ENCODE measurements around the gene FAM89B.

FAM89B gene

GRCh38 chr11:65604258-65604657, 31.9 kb downstream of the FAM89B start:
- H3K27ac ChIP-seq (replicated peaks; ENCODE audit: low read length), result no peak overlapping the region
- H2AFZ ChIP-seq (ENCODE audit: low read length), result no peak overlapping the region
- no peaks in the 10 kb centered on the region for H3K27me3 ChIP-seq (ENCODE audit: control insufficient read depth in 3 of 3, insufficient read depth in 3 of 3, low read depth in 1 of 3, low read length in 3 of 3)
- H2BK5ac ChIP-seq (ENCODE audit: low read length), result no peak overlapping the region
- H3K18ac ChIP-seq (ENCODE audit: low read length), result no peak overlapping the region
- no peak for DNase-seq (ENCODE audit: low spot score)
- peaks cover 30 to 84% of the 10 kb centered on the region in 2 donors for H3K36me3 ChIP-seq (replicated peaks in 1 of 2; ENCODE audit: control insufficient read depth in 2 of 2, insufficient read depth in 2 of 2, low read length in 2 of 2)
- no peak overlapping the region for H2BK15ac ChIP-seq (ENCODE audit: low read length)
- no CpG with 5 or more reads among the region's 1 CpG for WGBS, 2 donors (ENCODE audit: extremely low coverage in 2 of 2, insufficient read length in 2 of 2, insufficient replicate concordance in 1 of 2)
- H3K23ac ChIP-seq (ENCODE audit: low read depth, low read length, poor library complexity), result no peak overlapping the region
- H2BK120ac ChIP-seq (ENCODE audit: low read depth, low read length), result no peak overlapping the region
- H3K9ac ChIP-seq (ENCODE audit: low read depth, low read length, poor library complexity), result no peak overlapping the region
- H3K79me1 ChIP-seq (ENCODE audit: low read depth, low read length), result no peaks in the 10 kb centered on the region
- H3K4ac ChIP-seq (ENCODE audit: low read length), result no peak overlapping the region
- no peak overlapping the region for H3K14ac ChIP-seq (ENCODE audit: low read length)
- no peak overlapping the region for H4K91ac ChIP-seq (ENCODE audit: low read depth, low read length, poor library complexity)
- no peak overlapping the region for H3K4me2 ChIP-seq (ENCODE audit: insufficient read depth, low read length, poor library complexity, severe bottlenecking)
- H3K9me3 ChIP-seq (replicated peaks in 1 of 2; ENCODE audit: control insufficient read depth in 2 of 2, insufficient read depth in 1 of 2, low read depth in 1 of 2, low read length in 2 of 2), result no peaks in the 10 kb centered on the region
- peaks cover 0 to 8% of the 10 kb centered on the region in 2 donors for H3K4me1 ChIP-seq (ENCODE audit: control insufficient read depth in 2 of 2, insufficient read depth in 1 of 2, low read depth in 1 of 2, low read length in 2 of 2)
- no peak overlapping the region for H2BK12ac ChIP-seq (ENCODE audit: low read length)
- no peak overlapping the region for H4K8ac ChIP-seq (ENCODE audit: low read depth, low read length)
- H2AK5ac ChIP-seq (ENCODE audit: low read depth, low read length), result no peak overlapping the region
- no peak overlapping the region for H3K4me3 ChIP-seq (ENCODE audit: low read length in 2 of 2)

- H3K18ac ChIP-seq (ENCODE audit: low read length), result peak overlapping the region; percentile 86
- no peak overlapping the region for H2BK5ac ChIP-seq (ENCODE audit: low read length)
- peak overlapping the region; percentile 74 for H3K9ac ChIP-seq (ENCODE audit: low read depth, low read length, poor library complexity)
- no peak overlapping the region for H3K14ac ChIP-seq (ENCODE audit: low read length)
- no CpG with 5 or more reads among the region's 67 CpGs for WGBS, 2 donors (ENCODE audit: extremely low coverage in 2 of 2, insufficient read length in 2 of 2, insufficient replicate concordance in 1 of 2)
- H2BK15ac ChIP-seq (ENCODE audit: low read length), result peak overlapping the region; percentile 34
- peak overlapping the region; percentile 76 for H2AK5ac ChIP-seq (ENCODE audit: low read depth, low read length)
- no peak overlapping the region for H4K91ac ChIP-seq (ENCODE audit: low read depth, low read length, poor library complexity)
- no peak overlapping the region for H2AFZ ChIP-seq (ENCODE audit: low read length)
- peaks cover 33 to 90% of the 10 kb centered on the region in 2 donors for H3K36me3 ChIP-seq (replicated peaks in 1 of 2; ENCODE audit: control insufficient read depth in 2 of 2, insufficient read depth in 2 of 2, low read length in 2 of 2)
- H3K4ac ChIP-seq (ENCODE audit: low read length), result no peak overlapping the region
- H3K27ac ChIP-seq (replicated peaks; ENCODE audit: low read length), result no peak overlapping the region
- H2BK12ac ChIP-seq (ENCODE audit: low read length), result no peak overlapping the region
- H3K23ac ChIP-seq (ENCODE audit: low read depth, low read length, poor library complexity), result peak overlapping the region; percentile 12
- H3K4me2 ChIP-seq (ENCODE audit: insufficient read depth, low read length, poor library complexity, severe bottlenecking), result peak overlapping the region; percentile 81
- peak overlapping the region in 1 of 2 donors; percentile 72 for H3K4me3 ChIP-seq (ENCODE audit: low read length in 2 of 2)
- no peak overlapping the region for H2BK120ac ChIP-seq (ENCODE audit: low read depth, low read length)
- no peaks in the 10 kb centered on the region for H3K9me3 ChIP-seq (replicated peaks in 1 of 2; ENCODE audit: control insufficient read depth in 2 of 2, insufficient read depth in 1 of 2, low read depth in 1 of 2, low read length in 2 of 2)
- peak; percentile 97 for DNase-seq (ENCODE audit: low spot score)
- peaks cover 10 to 12% of the 10 kb centered on the region in 2 donors for H3K4me1 ChIP-seq (ENCODE audit: control insufficient read depth in 2 of 2, insufficient read depth in 1 of 2, low read depth in 1 of 2, low read length in 2 of 2)
- peaks cover 3% of the 10 kb centered on the region for H3K79me1 ChIP-seq (ENCODE audit: low read depth, low read length)
- no peaks in the 10 kb centered on the region for H3K27me3 ChIP-seq (ENCODE audit: control insufficient read depth in 3 of 3, insufficient read depth in 3 of 3, low read depth in 1 of 3, low read length in 3 of 3)
- no peak overlapping the region for H4K8ac ChIP-seq (ENCODE audit: low read depth, low read length)
These were observed 34.7 kb downstream of the FAM89B start for GRCh38 chr11:65606876-65607613.

GRCh38 chr11:65607614-65608426, 35.5 kb downstream of the FAM89B start:
- peak overlapping the region; percentile 12 for H3K23ac ChIP-seq (ENCODE audit: low read depth, low read length, poor library complexity)
- H2BK5ac ChIP-seq (ENCODE audit: low read length), result no peak overlapping the region
- H2AK5ac ChIP-seq (ENCODE audit: low read depth, low read length), result no peak overlapping the region
- H3K27me3 ChIP-seq (ENCODE audit: control insufficient read depth in 3 of 3, insufficient read depth in 3 of 3, low read depth in 1 of 3, low read length in 3 of 3), result no peaks in the 10 kb centered on the region
- no peak overlapping the region for H3K27ac ChIP-seq (replicated peaks; ENCODE audit: low read length)
- no peak overlapping the region for H2AFZ ChIP-seq (ENCODE audit: low read length)
- peak overlapping the region; percentile 67 for H4K91ac ChIP-seq (ENCODE audit: low read depth, low read length, poor library complexity)
- H4K8ac ChIP-seq (ENCODE audit: low read depth, low read length), result no peak overlapping the region
- no peak overlapping the region for H3K14ac ChIP-seq (ENCODE audit: low read length)
- H3K9ac ChIP-seq (ENCODE audit: low read depth, low read length, poor library complexity), result peak overlapping the region; percentile 71
- peak overlapping the region; percentile 43 for H2BK12ac ChIP-seq (ENCODE audit: low read length)
- peak overlapping the region; percentile 81 for H3K4me2 ChIP-seq (ENCODE audit: insufficient read depth, low read length, poor library complexity, severe bottlenecking)
- no CpG with 5 or more reads among the region's 37 CpGs for WGBS, 2 donors (ENCODE audit: extremely low coverage in 2 of 2, insufficient read length in 2 of 2, insufficient replicate concordance in 1 of 2)
- H3K36me3 ChIP-seq (replicated peaks in 1 of 2; ENCODE audit: control insufficient read depth in 2 of 2, insufficient read depth in 2 of 2, low read length in 2 of 2), result peaks cover 38 to 95% of the 10 kb centered on the region in 2 donors
- H2BK15ac ChIP-seq (ENCODE audit: low read length), result no peak overlapping the region
- H3K9me3 ChIP-seq (replicated peaks in 1 of 2; ENCODE audit: control insufficient read depth in 2 of 2, insufficient read depth in 1 of 2, low read depth in 1 of 2, low read length in 2 of 2), result no peaks in the 10 kb centered on the region
- peaks cover 17% of the 10 kb centered on the region in 2 donors for H3K4me1 ChIP-seq (ENCODE audit: control insufficient read depth in 2 of 2, insufficient read depth in 1 of 2, low read depth in 1 of 2, low read length in 2 of 2)
- DNase-seq (ENCODE audit: low spot score), result no peak
- no peak overlapping the region for H2BK120ac ChIP-seq (ENCODE audit: low read depth, low read length)
- H3K79me1 ChIP-seq (ENCODE audit: low read depth, low read length), result peaks cover 5% of the 10 kb centered on the region
- H3K4me3 ChIP-seq (ENCODE audit: low read length in 2 of 2), result peak overlapping the region in 1 of 2 donors; percentile 72
- no peak overlapping the region for H3K4ac ChIP-seq (ENCODE audit: low read length)
- peak overlapping the region; percentile 25 for H3K18ac ChIP-seq (ENCODE audit: low read length)

GRCh38 chr11:65609229-65609628, 36.9 kb downstream of the FAM89B start:
- Histone ChIP-seq H3K4me3 (ENCODE audit: low read length in 2 of 2) (no peak overlapping the region), H2BK120ac (ENCODE audit: low read depth, low read length) (no peak overlapping the region), H3K36me3 (replicated peaks in 1 of 2; ENCODE audit: control insufficient read depth in 2 of 2, insufficient read depth in 2 of 2, low read length in 2 of 2) (peaks cover 33 to 85% of the 10 kb centered on the region in 2 donors), H3K9ac (ENCODE audit: low read depth, low read length, poor library complexity) (no peak overlapping the region), H3K4ac (ENCODE audit: low read length) (no peak overlapping the region), H2BK12ac (ENCODE audit: low read length) (no peak overlapping the region), H3K4me1 (ENCODE audit: control insufficient read depth in 2 of 2, insufficient read depth in 1 of 2, low read depth in 1 of 2, low read length in 2 of 2) (peaks cover 22 to 25% of the 10 kb centered on the region in 2 donors), H3K27ac (replicated peaks; ENCODE audit: low read length) (no peak overlapping the region), H3K23ac (ENCODE audit: low read depth, low read length, poor library complexity) (peak overlapping the region; percentile 81), H2BK5ac (ENCODE audit: low read length) (no peak overlapping the region), H2AK5ac (ENCODE audit: low read depth, low read length) (no peak overlapping the region), H3K27me3 (ENCODE audit: control insufficient read depth in 3 of 3, insufficient read depth in 3 of 3, low read depth in 1 of 3, low read length in 3 of 3) (no peaks in the 10 kb centered on the region), H3K18ac (ENCODE audit: low read length) (no peak overlapping the region), H4K8ac (ENCODE audit: low read depth, low read length) (no peak overlapping the region), H3K14ac (ENCODE audit: low read length) (no peak overlapping the region), H2AFZ (ENCODE audit: low read length) (no peak overlapping the region), H3K9me3 (replicated peaks in 1 of 2; ENCODE audit: control insufficient read depth in 2 of 2, insufficient read depth in 1 of 2, low read depth in 1 of 2, low read length in 2 of 2) (no peaks in the 10 kb centered on the region), H3K4me2 (ENCODE audit: insufficient read depth, low read length, poor library complexity, severe bottlenecking) (no peak overlapping the region), H2BK15ac (ENCODE audit: low read length) (no peak overlapping the region), H3K79me1 (ENCODE audit: low read depth, low read length) (peaks cover 11% of the 10 kb centered on the region), H4K91ac (ENCODE audit: low read depth, low read length, poor library complexity) (no peak overlapping the region)
- WGBS, 2 donors (ENCODE audit: extremely low coverage in 2 of 2, insufficient read length in 2 of 2, insufficient replicate concordance in 1 of 2), result no CpG with 5 or more reads among the region's 3 CpGs
- no peak for DNase-seq (ENCODE audit: low spot score)
